Pons (tissue), 1 donor: Measurements from ENCODE around the gene FGFR2.

Experiments
- DNase-seq: peaks from one replicate; pipeline ENCODE4 v3.0.0-alpha.2; 2016; ENCODE audit warnings: low spot score

Gene FGFR2

GRCh38 chr10:121598263-121599249 lies at the start of gene FGFR2:
TSS of gene FGFR2 (minus strand) at chr10:121598444. CDS start at chr10:121593817, 4,627 bp downstream.
- peak; percentile 80 for DNase-seq

GRCh38 chr10:121647401-121647800 lies 49.2 kb upstream of the FGFR2 start:
- peak; percentile 66 for DNase-seq

GRCh38 chr10:121645696-121646095 lies 47.5 kb upstream of the FGFR2 start:
- no peak for DNase-seq

- DNase-seq, result no peak
Measured at GRCh38 chr10:121644501-121644900, 46.3 kb upstream of the FGFR2 start.

- DNase-seq, result no peak
Measured at GRCh38 chr10:121640266-121640665, 42.0 kb upstream of the FGFR2 start.

- DNase-seq, result no peak
Measured at GRCh38 chr10:121639416-121639815, 41.2 kb upstream of the FGFR2 start.

GRCh38 chr10:121637437-121637836 lies 39.2 kb upstream of the FGFR2 start:
- no peak for DNase-seq

GRCh38 chr10:121633056-121633455 lies 34.8 kb upstream of the FGFR2 start:
- no peak for DNase-seq

GRCh38 chr10:121631365-121632029 lies 33.3 kb upstream of the FGFR2 start:
- DNase-seq, result peak; percentile 78

- no peak for DNase-seq
Measured at GRCh38 chr10:121628859-121629258, 30.6 kb upstream of the FGFR2 start.

- no peak for DNase-seq
Measured at GRCh38 chr10:121627876-121628581, 29.8 kb upstream of the FGFR2 start.

GRCh38 chr10:121624836-121625486 lies 26.7 kb upstream of the FGFR2 start:
- DNase-seq, result no peak

- DNase-seq, result no peak
Measured at GRCh38 chr10:121618906-121619305, 20.7 kb upstream of the FGFR2 start.

- DNase-seq, result peak; percentile 97
Measured at GRCh38 chr10:121617176-121617575, 18.9 kb upstream of the FGFR2 start.

- DNase-seq, result no peak
Measured at GRCh38 chr10:121616291-121616690, 18.0 kb upstream of the FGFR2 start.

- DNase-seq, result no peak
Measured at GRCh38 chr10:121615836-121616235, 17.6 kb upstream of the FGFR2 start.

- DNase-seq, result no peak
Measured at GRCh38 chr10:121615435-121615793, 17.2 kb upstream of the FGFR2 start.

GRCh38 chr10:121614613-121615434 lies 16.6 kb upstream of the FGFR2 start:
- DNase-seq, result no peak

- DNase-seq, result no peak
Measured at GRCh38 chr10:121613456-121613855, 15.2 kb upstream of the FGFR2 start.

GRCh38 chr10:121611393-121612159 lies 13.3 kb upstream of the FGFR2 start:
- no peak for DNase-seq
